GM13977 (cell line): Measurements from ENCODE around the gene MBD1.

Source experiments
- DNase-seq: peaks from one replicate; pipeline ENCODE4 v3.0.0; 2012; ENCODE audit warnings: low spot score
- in situ Hi-C: fragments of 300-500 bp; cut with MboI; formaldehyde crosslinking; loops from one replicate; pipeline ENCODE4 v1.12.0; 2022; ENCODE audit warnings: low sequenced_read_pairs, low pct_unique_long_range_greater_than_20kb, mixed read lengths, inconsistent platforms; ENCODE audit not compliant: unreplicated experiment
- TF ChIP-seq, protein P1 (sequence below): IDR thresholded peaks from 2 replicates; pipeline ENCODE4 v1.5.1; 2012; ENCODE audit warnings: mild to moderate bottlenecking, control low read depth; ENCODE audit not compliant: insufficient read depth; ENCODE audit errors: extremely low read depth, missing control alignments

Gene MBD1

DNA sequence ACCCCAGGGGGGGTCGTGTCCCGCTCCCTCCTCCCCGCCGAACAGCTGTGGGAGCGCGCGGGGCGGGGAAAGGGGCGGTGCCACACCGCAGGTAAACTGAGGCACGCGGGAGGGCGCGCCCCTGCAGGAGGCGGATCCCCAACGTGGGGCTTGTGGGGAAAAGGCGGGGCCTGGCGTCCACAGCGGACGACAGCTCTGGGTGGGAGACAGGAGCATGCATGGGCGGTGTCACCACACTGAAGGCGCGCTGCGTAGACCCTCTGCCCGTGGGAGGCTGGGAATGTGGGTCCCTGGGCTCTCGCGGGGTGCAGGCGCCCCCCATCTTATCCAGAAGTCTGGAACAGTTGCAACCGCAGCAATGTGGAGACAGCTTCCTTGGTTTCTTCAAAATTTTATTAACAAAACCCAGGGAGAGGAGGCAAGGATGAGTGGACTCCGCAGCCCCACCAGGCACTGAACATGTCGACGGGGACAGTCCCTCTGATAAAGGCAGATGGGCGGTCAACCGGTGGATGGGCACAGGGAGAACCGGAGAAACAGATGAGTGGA lies 723 bp upstream of the MBD1 start:
- TF ChIP-seq, protein P1, sequence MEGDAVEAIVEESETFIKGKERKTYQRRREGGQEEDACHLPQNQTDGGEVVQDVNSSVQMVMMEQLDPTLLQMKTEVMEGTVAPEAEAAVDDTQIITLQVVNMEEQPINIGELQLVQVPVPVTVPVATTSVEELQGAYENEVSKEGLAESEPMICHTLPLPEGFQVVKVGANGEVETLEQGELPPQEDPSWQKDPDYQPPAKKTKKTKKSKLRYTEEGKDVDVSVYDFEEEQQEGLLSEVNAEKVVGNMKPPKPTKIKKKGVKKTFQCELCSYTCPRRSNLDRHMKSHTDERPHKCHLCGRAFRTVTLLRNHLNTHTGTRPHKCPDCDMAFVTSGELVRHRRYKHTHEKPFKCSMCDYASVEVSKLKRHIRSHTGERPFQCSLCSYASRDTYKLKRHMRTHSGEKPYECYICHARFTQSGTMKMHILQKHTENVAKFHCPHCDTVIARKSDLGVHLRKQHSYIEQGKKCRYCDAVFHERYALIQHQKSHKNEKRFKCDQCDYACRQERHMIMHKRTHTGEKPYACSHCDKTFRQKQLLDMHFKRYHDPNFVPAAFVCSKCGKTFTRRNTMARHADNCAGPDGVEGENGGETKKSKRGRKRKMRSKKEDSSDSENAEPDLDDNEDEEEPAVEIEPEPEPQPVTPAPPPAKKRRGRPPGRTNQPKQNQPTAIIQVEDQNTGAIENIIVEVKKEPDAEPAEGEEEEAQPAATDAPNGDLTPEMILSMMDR: no peak
- no peak for DNase-seq
- in situ Hi-C loops: loop anchor here (10.0 kb wide), 1 partner anchor 73 kb away; no protein-coding TSS in a partner anchor

DNA sequence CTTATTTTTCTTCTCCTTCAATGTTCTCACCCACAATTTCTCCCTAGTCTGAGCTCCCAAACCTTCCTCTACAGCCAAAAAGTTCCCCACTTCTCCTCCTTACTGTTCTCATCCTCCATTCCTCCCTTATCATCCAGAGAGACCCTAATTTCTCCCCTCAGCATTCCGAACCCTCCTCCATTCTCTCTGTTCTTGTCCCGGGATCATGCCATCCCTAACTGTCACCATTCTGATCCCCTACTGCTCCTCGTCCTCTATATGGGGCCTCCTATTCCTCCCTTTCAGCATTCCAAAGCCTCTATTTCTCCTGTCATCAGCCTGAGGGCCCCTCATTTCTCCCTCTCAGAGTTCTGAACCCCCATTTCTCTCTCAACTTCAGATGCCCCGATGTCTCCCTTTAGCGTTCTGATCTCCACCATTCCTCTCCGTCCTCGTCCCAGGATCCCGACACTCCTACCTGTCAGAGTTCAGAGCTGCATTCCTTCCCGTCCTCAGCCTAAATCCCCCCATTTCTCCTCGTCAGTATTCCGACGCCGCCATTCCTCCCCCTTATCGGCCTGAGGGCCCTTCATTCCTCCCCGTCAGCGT lies 522 bp downstream of the MBD1 start:
- in situ Hi-C loops: loop anchor here (10.0 kb wide), 1 partner anchor 74 kb away; no protein-coding TSS in a partner anchor
- TF ChIP-seq, protein P1: no peak
- no peak for DNase-seq

GRCh38 chr18:50279752-50280151 lies 1.6 kb downstream of the MBD1 start:
- TF ChIP-seq, protein P1: no peak
- in situ Hi-C loops: loop anchor here (10.0 kb wide), 1 partner anchor 75 kb away; no protein-coding TSS in a partner anchor
- no peak for DNase-seq

DNA sequence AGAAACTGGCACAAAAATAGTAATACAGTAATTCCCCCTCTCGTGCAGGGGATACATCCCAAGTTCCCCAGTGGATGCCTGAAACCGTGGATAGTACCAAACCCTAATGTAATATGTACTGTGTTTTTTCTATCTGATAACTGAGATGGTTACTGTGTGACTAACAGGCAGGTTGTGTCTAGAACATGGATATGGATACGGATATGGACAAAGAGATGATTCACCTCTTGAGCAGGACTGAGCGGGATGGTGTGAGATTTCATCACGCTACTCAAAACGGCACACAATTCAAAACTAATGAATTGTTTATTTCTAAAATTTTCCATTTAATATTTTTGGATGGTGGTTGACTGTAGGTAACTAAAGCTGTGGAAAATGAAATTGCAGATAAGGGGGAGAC lies 3.4 kb downstream of the MBD1 start:
- TF ChIP-seq, protein P1: no peak
- in situ Hi-C loops: no loop called here
- DNase-seq: no peak

- in situ Hi-C loops: no loop called here
- no peak for DNase-seq
- TF ChIP-seq, protein P1: no peak
Measured at GRCh38 chr18:50276452-50276851, 4.9 kb downstream of the MBD1 start.

- in situ Hi-C loops: no loop called here
- DNase-seq: no peak
- TF ChIP-seq, protein P1: no peak
Measured at GRCh38 chr18:50275503-50276036, 5.8 kb downstream of the MBD1 start.
